Measurements from ENCODE around the gene ADGRD1.
"Not testable (repeated sequence)": the region's sequence is repeated elsewhere in the genome, so short reads cannot be mapped to it uniquely, and the experiment has no call there.

ADGRD1 gene

GRCh38 chr12:130984183-130985058, 30.7 kb downstream of the ADGRD1 start:
- no peak for DNase-seq (ENCODE audit: low read depth in 2 of 3, low spot score in 2 of 3)

GRCh38 chr12:130987151-130987931, 33.6 kb downstream of the ADGRD1 start:
- DNase-seq (ENCODE audit: low read depth in 2 of 3, low spot score in 2 of 3): no peak

GRCh38 chr12:130988261-130988660, 34.6 kb downstream of the ADGRD1 start:
- no peak for DNase-seq (ENCODE audit: low read depth in 2 of 3, low spot score in 2 of 3)

GRCh38 chr12:130988751-130989150, 35.0 kb downstream of the ADGRD1 start:
- DNase-seq (ENCODE audit: low read depth in 2 of 3, low spot score in 2 of 3): no peak

GRCh38 chr12:130989391-130989790, 35.7 kb downstream of the ADGRD1 start:
- DNase-seq (ENCODE audit: low read depth in 2 of 3, low spot score in 2 of 3): no peak

- DNase-seq (ENCODE audit: low read depth in 2 of 3, low spot score in 2 of 3): no peak
Measured at GRCh38 chr12:130990034-130990433, 36.3 kb downstream of the ADGRD1 start.

GRCh38 chr12:130992448-130992847, 38.7 kb downstream of the ADGRD1 start:
- no peak for DNase-seq (ENCODE audit: low read depth in 2 of 3, low spot score in 2 of 3)

GRCh38 chr12:130992979-130993538, 39.4 kb downstream of the ADGRD1 start:
- no peak for DNase-seq (ENCODE audit: low read depth in 2 of 3, low spot score in 2 of 3)

- DNase-seq (ENCODE audit: low read depth in 2 of 3, low spot score in 2 of 3): no peak
Measured at GRCh38 chr12:130993759-130994670, 40.3 kb downstream of the ADGRD1 start.

- DNase-seq (ENCODE audit: low read depth in 2 of 3, low spot score in 2 of 3): no peak
Measured at GRCh38 chr12:130994821-130995375, 41.2 kb downstream of the ADGRD1 start.

GRCh38 chr12:130995386-130995969, 41.8 kb downstream of the ADGRD1 start:
- DNase-seq (ENCODE audit: low read depth in 2 of 3, low spot score in 2 of 3): not testable (repeated sequence)

GRCh38 chr12:130998136-130998535, 44.4 kb downstream of the ADGRD1 start:
- no peak for DNase-seq (ENCODE audit: low read depth in 2 of 3, low spot score in 2 of 3)

GRCh38 chr12:131000000-131000486, 46.3 kb downstream of the ADGRD1 start:
- DNase-seq (ENCODE audit: low read depth in 2 of 3, low spot score in 2 of 3): no peak

GRCh38 chr12:131001493-131001892, 47.8 kb downstream of the ADGRD1 start:
- no peak for DNase-seq (ENCODE audit: low read depth in 2 of 3, low spot score in 2 of 3)

GRCh38 chr12:131002216-131002631, 48.5 kb downstream of the ADGRD1 start:
- no peak for DNase-seq (ENCODE audit: low read depth in 2 of 3, low spot score in 2 of 3)

GRCh38 chr12:131003036-131003715, 49.5 kb downstream of the ADGRD1 start:
- no peak for DNase-seq (ENCODE audit: low read depth in 2 of 3, low spot score in 2 of 3)

- no peak for DNase-seq (ENCODE audit: low read depth in 2 of 3, low spot score in 2 of 3)
Measured at GRCh38 chr12:131003716-131004045, 50.0 kb downstream of the ADGRD1 start.

GRCh38 chr12:131004166-131004565, 50.5 kb downstream of the ADGRD1 start:
- DNase-seq (ENCODE audit: low read depth in 2 of 3, low spot score in 2 of 3): no peak

Data from activated CD8-positive, alpha-beta memory T cell treated with anti-CD3 and anti-CD28 coated beads for 48 hours (primary cell).